ENCODE measurements around the gene LRRC37B. TPM values are rescaled to one million over a fixed set of nuclear protein-coding genes. Genes with fewer than 3 reads are reported as not detected.
"Not testable (repeated sequence)": the region's sequence is repeated elsewhere in the genome, so short reads cannot be mapped to it uniquely, and the experiment has no call there.

The LRRC37B gene
- total RNA-seq, 4 donors from 2014 or later: 3.8 to 7.9 (median 5.6) TPM

DNA sequence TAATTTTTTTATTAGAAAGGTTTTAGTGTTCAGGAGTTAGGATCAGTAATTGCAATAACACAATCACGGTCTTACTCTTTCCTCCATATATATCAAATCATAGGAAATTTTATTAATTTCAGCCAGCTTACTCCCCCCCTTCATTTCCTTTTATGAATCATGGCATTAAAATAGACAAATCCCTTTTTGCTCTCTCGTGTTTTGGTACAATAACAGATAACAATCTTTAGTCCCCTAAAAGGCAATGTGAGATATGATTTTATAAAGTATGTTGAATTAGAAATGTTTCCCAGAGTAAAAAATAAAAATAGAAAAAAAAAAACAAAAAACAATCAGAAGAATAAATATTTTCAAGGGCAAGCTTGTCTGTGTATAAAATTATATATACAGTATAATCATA lies 92.5 kb downstream of the LRRC37B start:
- in situ Hi-C loops (cut with MboI; ENCODE audit: low sequenced_read_pairs in 4 of 4) (no loop called here), intact Hi-C loops (cut with DNase I; ENCODE audit: low total_unique reads) (no loop called here)
- DNase-seq (no peak), ATAC-seq (no peak)
- Histone ChIP-seq H3K36me3 (no peaks in the 10 kb centered on the region), H3K27ac (no peak overlapping the region), H3K4me1 (no peaks in the 10 kb centered on the region), H3K4me3 (no peak overlapping the region), H3K27me3 (no peaks in the 10 kb centered on the region), H3K9me3 (no peaks in the 10 kb centered on the region)
- TF ChIP-seq POLR2A (IDR thresholded peaks at IDR 0.05): no peak
- TF ChIP-seq, protein P1, sequence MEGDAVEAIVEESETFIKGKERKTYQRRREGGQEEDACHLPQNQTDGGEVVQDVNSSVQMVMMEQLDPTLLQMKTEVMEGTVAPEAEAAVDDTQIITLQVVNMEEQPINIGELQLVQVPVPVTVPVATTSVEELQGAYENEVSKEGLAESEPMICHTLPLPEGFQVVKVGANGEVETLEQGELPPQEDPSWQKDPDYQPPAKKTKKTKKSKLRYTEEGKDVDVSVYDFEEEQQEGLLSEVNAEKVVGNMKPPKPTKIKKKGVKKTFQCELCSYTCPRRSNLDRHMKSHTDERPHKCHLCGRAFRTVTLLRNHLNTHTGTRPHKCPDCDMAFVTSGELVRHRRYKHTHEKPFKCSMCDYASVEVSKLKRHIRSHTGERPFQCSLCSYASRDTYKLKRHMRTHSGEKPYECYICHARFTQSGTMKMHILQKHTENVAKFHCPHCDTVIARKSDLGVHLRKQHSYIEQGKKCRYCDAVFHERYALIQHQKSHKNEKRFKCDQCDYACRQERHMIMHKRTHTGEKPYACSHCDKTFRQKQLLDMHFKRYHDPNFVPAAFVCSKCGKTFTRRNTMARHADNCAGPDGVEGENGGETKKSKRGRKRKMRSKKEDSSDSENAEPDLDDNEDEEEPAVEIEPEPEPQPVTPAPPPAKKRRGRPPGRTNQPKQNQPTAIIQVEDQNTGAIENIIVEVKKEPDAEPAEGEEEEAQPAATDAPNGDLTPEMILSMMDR (IDR thresholded peaks at IDR 0.05 in 4 of 5, conservative IDR thresholded peaks at IDR 0.05 in 1 of 5): no peak

DNA sequence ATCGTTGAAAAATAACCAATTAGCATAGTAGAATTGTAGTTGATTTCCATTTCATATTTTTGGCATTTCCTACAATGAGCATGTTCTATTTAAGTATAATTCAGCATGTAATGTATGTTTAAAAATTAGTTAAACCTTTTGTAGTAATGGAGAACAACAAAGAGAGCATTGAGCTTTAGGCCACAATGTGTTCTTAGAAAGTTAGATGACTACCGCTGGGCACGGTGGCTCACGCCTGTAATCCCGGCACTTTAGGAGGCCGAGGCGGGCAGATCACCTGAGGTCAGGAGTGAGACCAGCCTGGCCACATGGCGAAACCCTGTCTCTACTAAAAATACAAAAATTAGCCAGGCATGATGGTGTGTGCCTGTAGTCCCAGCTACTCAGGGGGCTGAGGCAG lies 93.1 kb downstream of the LRRC37B start:
- in situ Hi-C loops (cut with MboI; ENCODE audit: low sequenced_read_pairs in 4 of 4); H3K36me3 ChIP-seq; H3K4me3 ChIP-seq; H3K4me1 ChIP-seq; H3K9me3 ChIP-seq; DNase-seq; intact Hi-C loops (cut with DNase I; ENCODE audit: low total_unique reads); ATAC-seq; H3K27me3 ChIP-seq; H3K27ac ChIP-seq: not testable (repeated sequence)

DNA sequence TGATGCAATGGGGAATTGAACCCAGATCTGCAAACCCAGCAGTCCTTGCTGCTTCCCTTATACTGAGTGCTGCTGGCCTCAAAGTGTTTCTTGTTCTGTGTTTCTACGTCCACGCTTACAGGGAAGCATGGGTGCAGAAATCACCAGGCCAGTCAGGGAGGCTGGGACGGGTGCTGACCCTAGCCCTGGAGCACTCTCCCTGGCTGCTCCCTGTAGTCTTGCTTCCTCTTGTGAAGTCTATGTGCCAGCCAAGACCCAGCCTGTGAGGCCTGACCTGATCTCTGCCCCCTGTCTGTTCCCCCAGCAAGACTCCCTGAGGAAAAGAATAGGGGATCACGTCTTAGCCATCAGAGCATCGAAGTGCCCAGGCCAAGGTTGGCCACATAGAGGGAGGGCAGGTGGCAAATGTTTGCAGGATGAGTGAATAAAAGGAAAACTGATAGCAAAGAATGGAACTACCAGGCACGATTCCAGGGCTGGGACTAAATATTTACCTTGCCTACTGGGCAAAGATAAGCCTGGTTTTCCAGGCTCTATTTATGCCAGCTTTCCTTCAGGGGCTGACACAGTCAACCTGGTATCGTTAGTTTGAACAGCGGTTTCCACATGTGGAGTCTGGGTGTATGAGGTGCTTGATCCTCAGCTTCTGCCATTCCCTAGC lies 93.9 kb downstream of the LRRC37B start:
- ATAC-seq: no peak
- Histone ChIP-seq H3K36me3 (no peaks in the 10 kb centered on the region), H3K9me3 (no peaks in the 10 kb centered on the region), H3K27me3 (no peaks in the 10 kb centered on the region), H3K4me3 (no peak overlapping the region), H3K4me1 (no peaks in the 10 kb centered on the region), H3K27ac (no peak overlapping the region)
- intact Hi-C loops (cut with DNase I; ENCODE audit: low total_unique reads) (no loop called here), in situ Hi-C loops (cut with MboI; ENCODE audit: low sequenced_read_pairs in 4 of 4) (no loop called here)
- TF ChIP-seq, protein P1 (IDR thresholded peaks at IDR 0.05 in 4 of 5, conservative IDR thresholded peaks at IDR 0.05 in 1 of 5): no peak
- no peak for TF ChIP-seq POLR2A (IDR thresholded peaks at IDR 0.05)
- no peak for DNase-seq

DNA sequence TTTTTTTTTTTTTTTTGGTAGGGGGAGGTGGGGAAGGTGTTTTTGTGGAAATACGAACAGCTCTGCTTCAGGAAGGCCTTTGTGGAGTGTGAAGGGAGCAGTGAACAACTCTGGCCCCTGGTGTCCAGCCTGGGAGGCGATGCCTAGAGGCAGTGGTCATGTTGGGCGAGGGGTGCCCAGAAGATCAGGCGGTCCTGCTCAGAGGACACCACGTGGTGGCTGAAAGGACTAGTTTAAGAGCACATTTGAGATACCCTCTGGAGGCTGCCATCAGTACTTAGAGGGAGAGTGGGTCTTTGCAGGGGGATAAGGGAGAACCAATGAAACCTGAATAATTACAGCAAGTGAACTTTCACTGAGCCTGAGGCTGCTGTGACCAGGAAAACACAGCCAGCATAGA lies 95.0 kb downstream of the LRRC37B start:
- H3K27ac ChIP-seq: no peak overlapping the region
- no peaks in the 10 kb centered on the region for H3K27me3 ChIP-seq
- TF ChIP-seq, protein P1 (IDR thresholded peaks at IDR 0.05 in 4 of 5, conservative IDR thresholded peaks at IDR 0.05 in 1 of 5): no peak
- TF ChIP-seq POLR2A (IDR thresholded peaks at IDR 0.05): no peak
- H3K9me3 ChIP-seq: no peaks in the 10 kb centered on the region
- peaks cover 0 to 4% of the 10 kb centered on the region in 2 donors for H3K4me1 ChIP-seq
- in situ Hi-C loops (cut with MboI; ENCODE audit: low sequenced_read_pairs in 4 of 4) (no loop called here), intact Hi-C loops (cut with DNase I; ENCODE audit: low total_unique reads) (no loop called here)
- ATAC-seq (no peak), DNase-seq (no peak)
- H3K4me3 ChIP-seq: no peak overlapping the region
- no peaks in the 10 kb centered on the region for H3K36me3 ChIP-seq

DNA sequence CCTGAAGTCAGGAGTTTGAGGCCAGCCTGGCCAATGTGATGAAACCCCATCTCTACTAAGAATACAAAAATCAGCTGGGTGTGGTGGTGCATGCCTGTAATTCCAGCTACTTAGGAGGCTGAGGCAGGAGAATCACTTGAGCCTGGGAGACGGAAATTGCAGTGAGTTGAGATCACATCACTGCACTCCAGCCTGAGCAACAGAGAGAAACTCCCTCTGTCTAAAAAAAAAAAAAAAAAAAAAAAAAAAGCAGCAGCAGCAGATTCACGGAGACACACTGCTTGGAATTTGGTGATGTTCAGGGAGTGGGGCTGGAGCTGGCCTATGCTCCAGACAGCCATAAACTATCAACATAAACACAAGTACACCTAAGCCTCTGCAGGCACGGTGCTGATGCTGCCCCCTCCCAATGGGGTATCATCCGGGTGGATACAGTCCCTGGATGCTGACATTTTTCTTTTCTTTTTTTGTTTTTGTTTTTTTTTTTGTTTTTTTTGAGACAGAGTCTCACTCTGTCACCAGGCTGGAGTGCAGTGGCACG lies 95.5 kb downstream of the LRRC37B start:
- DNase-seq (no peak), ATAC-seq (no peak)
- peaks cover 0 to 10% of the 10 kb centered on the region in 2 donors for H3K4me1 ChIP-seq
- no peak overlapping the region for H3K27ac ChIP-seq
- in situ Hi-C loops (cut with MboI; ENCODE audit: low sequenced_read_pairs in 4 of 4) (no loop called here), intact Hi-C loops (cut with DNase I; ENCODE audit: low total_unique reads) (no loop called here)
- no peaks in the 10 kb centered on the region for H3K36me3 ChIP-seq
- no peak overlapping the region for H3K4me3 ChIP-seq
- no peaks in the 10 kb centered on the region for H3K9me3 ChIP-seq
- TF ChIP-seq POLR2A (IDR thresholded peaks at IDR 0.05): no peak
- TF ChIP-seq, protein P1 (IDR thresholded peaks at IDR 0.05 in 4 of 5, conservative IDR thresholded peaks at IDR 0.05 in 1 of 5): no peak
- no peaks in the 10 kb centered on the region for H3K27me3 ChIP-seq

Other genes with a start within 250 kb of the LRRC37B start
- gene COPRS, start 148.1 kb upstream of the LRRC37B start, total RNA-seq: 10 to 100 TPM; 43.8 to 73.9 (median 61.6) TPM
- gene UTP6, start 105.7 kb upstream of the LRRC37B start, total RNA-seq: 10 to 100 TPM; 22.7 to 35.2 (median 27.8) TPM
- gene SUZ12, start 70.4 kb upstream of the LRRC37B start, total RNA-seq: 1 to 10 TPM; 7.0 to 9.2 (median 8.4) TPM
- 10 to 100 TPM; 30.8 to 67.5 (median 36.2) TPM for gene RHOT1, start 135.1 kb downstream of the LRRC37B start, total RNA-seq